ENCODE results near the gene CXCL16.
"Not testable (repeated sequence)": the region's sequence is repeated elsewhere in the genome, so short reads cannot be mapped to it uniquely, and the experiment has no call there.

The CXCL16 gene

GRCh38 chr17:4683739-4684138, 56.0 kb downstream of the CXCL16 start:
- H3K4me3 ChIP-seq (ENCODE audit: low read depth in 1 of 2, low read length in 2 of 2); H3K4me1 ChIP-seq (ENCODE audit: control insufficient read depth in 1 of 2, insufficient read depth in 2 of 2, low read length in 2 of 2); H3K9me3 ChIP-seq (ENCODE audit: control insufficient read depth in 1 of 2, low read length in 2 of 2); H3K27me3 ChIP-seq (ENCODE audit: low read depth, low read length): not testable (repeated sequence)
- Histone ChIP-seq H3K27ac (ENCODE audit: low read length) (peak overlapping the region; percentile 25), H3K36me3 (ENCODE audit: control insufficient read depth in 1 of 2, insufficient read depth in 2 of 2, low read length in 2 of 2) (peaks cover 14 to 34% of the 10 kb centered on the region in 2 donors)
